ENCODE data around the gene TMEM39B. TPM values are rescaled to one million over a fixed set of nuclear protein-coding genes. Genes with fewer than 3 reads are reported as not detected.
"Not testable (repeated sequence)": the region's sequence is repeated elsewhere in the genome, so short reads cannot be mapped to it uniquely, and the experiment has no call there.

The TMEM39B gene
- total RNA-seq, 1 donor from 2014 or later = 14.1 TPM

DNA sequence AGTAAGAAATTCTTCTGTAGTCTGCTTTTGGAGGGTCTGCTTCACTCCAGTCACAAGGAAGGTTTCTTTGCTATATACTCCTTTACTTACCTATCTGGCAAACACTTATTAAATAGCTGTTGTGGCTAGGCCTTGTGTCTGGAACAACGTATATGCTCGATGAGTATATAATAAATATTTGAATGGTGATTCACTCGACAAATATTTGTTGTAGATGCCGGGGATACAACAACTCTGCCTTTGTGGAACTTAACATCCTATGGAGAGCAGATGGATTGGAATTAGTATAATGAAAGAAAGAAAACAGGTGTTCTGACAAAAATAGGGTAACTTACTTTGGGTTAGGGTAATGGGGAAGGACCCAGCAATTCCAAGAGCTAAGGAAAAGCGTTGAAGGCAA lies 66.2 kb downstream of the TMEM39B start:
- Mint-ChIP-seq H3K27ac (ENCODE audit: unreplicated experiment) (peak overlapping the region; percentile 79), H3K27me3 (ENCODE audit: low read depth) (no peaks in the 10 kb centered on the region), H3K4me1 (ENCODE audit: low read depth) (peaks cover 40% of the 10 kb centered on the region), H3K9me3 (ENCODE audit: low read depth) (no peaks in the 10 kb centered on the region), H3K36me3 (ENCODE audit: low read depth) (peaks cover 1% of the 10 kb centered on the region), H3K4me3 (ENCODE audit: unreplicated experiment) (no peak overlapping the region)
- no peak for DNase-seq (ENCODE audit: low spot score)
- TF ChIP-seq, protein P1, sequence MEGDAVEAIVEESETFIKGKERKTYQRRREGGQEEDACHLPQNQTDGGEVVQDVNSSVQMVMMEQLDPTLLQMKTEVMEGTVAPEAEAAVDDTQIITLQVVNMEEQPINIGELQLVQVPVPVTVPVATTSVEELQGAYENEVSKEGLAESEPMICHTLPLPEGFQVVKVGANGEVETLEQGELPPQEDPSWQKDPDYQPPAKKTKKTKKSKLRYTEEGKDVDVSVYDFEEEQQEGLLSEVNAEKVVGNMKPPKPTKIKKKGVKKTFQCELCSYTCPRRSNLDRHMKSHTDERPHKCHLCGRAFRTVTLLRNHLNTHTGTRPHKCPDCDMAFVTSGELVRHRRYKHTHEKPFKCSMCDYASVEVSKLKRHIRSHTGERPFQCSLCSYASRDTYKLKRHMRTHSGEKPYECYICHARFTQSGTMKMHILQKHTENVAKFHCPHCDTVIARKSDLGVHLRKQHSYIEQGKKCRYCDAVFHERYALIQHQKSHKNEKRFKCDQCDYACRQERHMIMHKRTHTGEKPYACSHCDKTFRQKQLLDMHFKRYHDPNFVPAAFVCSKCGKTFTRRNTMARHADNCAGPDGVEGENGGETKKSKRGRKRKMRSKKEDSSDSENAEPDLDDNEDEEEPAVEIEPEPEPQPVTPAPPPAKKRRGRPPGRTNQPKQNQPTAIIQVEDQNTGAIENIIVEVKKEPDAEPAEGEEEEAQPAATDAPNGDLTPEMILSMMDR (IDR thresholded peaks at IDR 0.05) = no peak

DNA sequence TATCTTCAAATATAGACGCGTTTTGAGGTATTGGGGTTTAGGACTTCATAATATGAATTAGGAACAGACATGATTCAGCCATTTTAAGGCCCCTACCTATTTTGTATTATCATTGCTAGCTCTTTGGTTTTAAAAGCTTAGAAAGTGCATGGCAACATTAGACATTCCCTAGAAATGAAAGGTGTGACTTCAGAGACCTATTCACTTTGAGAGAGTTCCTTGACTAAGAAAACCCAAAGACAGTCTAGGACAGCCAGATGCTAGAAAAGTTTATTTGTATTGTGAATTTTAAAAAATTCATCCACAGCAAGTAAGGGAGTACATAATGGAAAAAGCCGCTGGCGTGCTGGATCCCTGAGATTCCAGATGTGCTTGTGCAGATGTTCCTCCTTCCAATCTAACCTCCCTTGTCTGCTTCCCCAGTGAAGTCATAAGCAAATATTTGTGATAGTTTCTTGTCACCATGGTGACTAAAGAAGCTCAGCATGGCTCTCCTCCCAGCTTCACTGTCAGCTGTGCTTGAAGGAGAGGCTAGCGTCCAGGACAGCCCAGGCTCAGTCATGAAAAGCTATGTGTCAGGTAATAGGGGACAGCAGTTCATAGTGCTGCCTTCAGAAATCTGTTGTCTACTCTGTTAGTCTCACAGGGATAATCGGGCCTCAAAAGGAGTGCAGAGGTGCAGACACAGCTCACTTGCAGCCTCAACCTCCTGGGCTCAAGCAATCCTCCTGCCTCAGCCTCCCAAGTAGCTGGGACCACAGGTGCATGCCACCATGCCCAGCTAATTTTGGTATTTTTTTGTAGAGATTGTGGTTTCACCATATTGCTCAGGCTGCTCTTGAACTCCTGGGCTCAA lies 69.9 kb downstream of the TMEM39B start:
- Mint-ChIP-seq H3K9me3 (ENCODE audit: low read depth) (no peaks in the 10 kb centered on the region), H3K36me3 (ENCODE audit: low read depth) (no peaks in the 10 kb centered on the region), H3K4me1 (ENCODE audit: low read depth) (peaks cover 40% of the 10 kb centered on the region), H3K27ac (ENCODE audit: unreplicated experiment) (peak overlapping the region; percentile 78), H3K27me3 (ENCODE audit: low read depth) (no peaks in the 10 kb centered on the region), H3K4me3 (ENCODE audit: unreplicated experiment) (no peak overlapping the region)
- TF ChIP-seq, protein P1 (IDR thresholded peaks at IDR 0.05) = no peak
- no peak for DNase-seq (ENCODE audit: low spot score)

DNA sequence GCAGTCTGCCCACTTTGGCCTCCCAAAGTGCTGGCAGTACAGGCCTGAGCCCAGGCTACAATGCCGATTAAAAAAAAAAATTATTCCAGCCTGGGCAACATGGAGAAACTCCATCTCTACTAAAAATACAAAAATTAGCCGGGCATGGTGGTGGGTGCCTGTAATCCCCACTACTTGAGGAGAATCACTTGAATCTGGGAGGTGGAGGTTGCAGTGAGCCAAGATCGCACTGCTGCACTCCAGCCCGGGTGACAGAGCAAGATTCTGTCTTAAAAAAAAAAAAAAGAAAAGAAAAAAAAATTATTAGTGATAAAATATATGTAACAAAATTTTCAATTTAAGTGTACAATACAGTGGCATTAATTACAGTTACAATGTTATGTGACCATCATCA lies 70.6 kb downstream of the TMEM39B start:
- not testable (repeated sequence) for H3K4me3 Mint-ChIP-seq (ENCODE audit: unreplicated experiment); H3K27me3 Mint-ChIP-seq (ENCODE audit: low read depth); H3K9me3 Mint-ChIP-seq (ENCODE audit: low read depth); H3K36me3 Mint-ChIP-seq (ENCODE audit: low read depth); DNase-seq (ENCODE audit: low spot score)
- Mint-ChIP-seq H3K4me1 (ENCODE audit: low read depth) (peaks cover 37% of the 10 kb centered on the region), H3K27ac (ENCODE audit: unreplicated experiment) (peak overlapping the region; percentile 78)

GRCh38 chr1:32144033-32144432 lies 71.3 kb downstream of the TMEM39B start:
- no peak overlapping the region for H3K4me3 Mint-ChIP-seq (ENCODE audit: unreplicated experiment)
- TF ChIP-seq, protein P1 (IDR thresholded peaks at IDR 0.05) = no peak
- peaks cover 2% of the 10 kb centered on the region for H3K36me3 Mint-ChIP-seq (ENCODE audit: low read depth)
- no peaks in the 10 kb centered on the region for H3K27me3 Mint-ChIP-seq (ENCODE audit: low read depth)
- H3K9me3 Mint-ChIP-seq (ENCODE audit: low read depth) = peaks cover 3% of the 10 kb centered on the region
- no peak for DNase-seq (ENCODE audit: low spot score)
- peaks cover 30% of the 10 kb centered on the region for H3K4me1 Mint-ChIP-seq (ENCODE audit: low read depth)
- no peak overlapping the region for H3K27ac Mint-ChIP-seq (ENCODE audit: unreplicated experiment)

- H3K36me3 Mint-ChIP-seq (ENCODE audit: low read depth); H3K27ac Mint-ChIP-seq (ENCODE audit: unreplicated experiment); H3K9me3 Mint-ChIP-seq (ENCODE audit: low read depth); H3K27me3 Mint-ChIP-seq (ENCODE audit: low read depth); H3K4me3 Mint-ChIP-seq (ENCODE audit: unreplicated experiment); DNase-seq (ENCODE audit: low spot score): not testable (repeated sequence)
- H3K4me1 Mint-ChIP-seq (ENCODE audit: low read depth) = peaks cover 32% of the 10 kb centered on the region
These were observed 75.1 kb downstream of the TMEM39B start for GRCh38 chr1:32147799-32148198.

DNA sequence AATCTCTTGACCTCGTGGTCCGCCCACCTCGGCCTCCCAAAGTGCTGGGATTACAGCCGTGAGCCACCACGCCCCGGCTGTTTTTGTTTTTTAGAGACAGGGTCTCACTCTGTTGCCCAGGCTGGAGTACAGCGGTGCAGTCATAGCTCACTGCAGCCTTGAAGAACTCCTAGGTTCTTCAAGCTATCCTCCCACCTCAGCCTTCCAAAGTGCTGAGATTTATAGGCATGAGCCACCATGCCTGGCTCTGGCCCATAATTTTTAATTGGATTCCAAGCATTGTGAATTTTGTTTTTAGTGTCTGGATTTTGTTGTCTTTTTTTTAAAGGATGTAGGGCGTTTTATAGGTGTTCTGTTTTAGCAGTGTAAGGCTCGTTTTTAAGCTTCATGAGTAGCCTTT lies 78.1 kb downstream of the TMEM39B start:
- Mint-ChIP-seq H3K9me3 (ENCODE audit: low read depth) (peaks cover 3% of the 10 kb centered on the region), H3K27ac (ENCODE audit: unreplicated experiment) (peak overlapping the region; percentile 89), H3K36me3 (ENCODE audit: low read depth) (peaks cover 3% of the 10 kb centered on the region), H3K4me3 (ENCODE audit: unreplicated experiment) (no peak overlapping the region), H3K4me1 (ENCODE audit: low read depth) (peaks cover 17% of the 10 kb centered on the region), H3K27me3 (ENCODE audit: low read depth) (no peaks in the 10 kb centered on the region)
- TF ChIP-seq, protein P1 (IDR thresholded peaks at IDR 0.05) = no peak
- DNase-seq (ENCODE audit: low spot score) = no peak
